Right ventricle myocardium superior (tissue), 1 donor: Measurements from ENCODE around the gene OTOA. TPM values are rescaled to one million over a fixed set of nuclear protein-coding genes. Genes with fewer than 3 reads are reported as not detected.
"Not testable (repeated sequence)": the region's sequence is repeated elsewhere in the genome, so short reads cannot be mapped to it uniquely, and the experiment has no call there.

ENCODE experiments used
- ATAC-seq: fragments of 200-7000 bp; cut with Tn5 transposase; one replicate; pipeline ENCODE4 v1.9.1; 2020; ENCODE audit warnings: mild to moderate bottlenecking; ENCODE audit not compliant: poor library complexity
- DNase-seq: peaks from one replicate; pipeline ENCODE4 v3.0.0-alpha.2; 2020
- intact Hi-C: fragments of 100-400 bp; cut with DNase I; formaldehyde crosslinking; loops from one replicate; pipeline ENCODE4 v1.11.2; 2022
- total RNA-seq: library from RNA; stranded (reverse); fragmentation: NEBNext Ultra II Directional; extraction: Animal tissue kit (Norgen Biotek cat#: 25700); gene quantifications from one replicate; pipeline ENCODE4 v1.2.1, GENCODE V29; 2021
- donor health status: DM: no; HTN: yes; CAD: no; lungs with severe emphysema.

The OTOA gene
- total RNA-seq, 1 donor from 2014 or later, result not detected

DNA sequence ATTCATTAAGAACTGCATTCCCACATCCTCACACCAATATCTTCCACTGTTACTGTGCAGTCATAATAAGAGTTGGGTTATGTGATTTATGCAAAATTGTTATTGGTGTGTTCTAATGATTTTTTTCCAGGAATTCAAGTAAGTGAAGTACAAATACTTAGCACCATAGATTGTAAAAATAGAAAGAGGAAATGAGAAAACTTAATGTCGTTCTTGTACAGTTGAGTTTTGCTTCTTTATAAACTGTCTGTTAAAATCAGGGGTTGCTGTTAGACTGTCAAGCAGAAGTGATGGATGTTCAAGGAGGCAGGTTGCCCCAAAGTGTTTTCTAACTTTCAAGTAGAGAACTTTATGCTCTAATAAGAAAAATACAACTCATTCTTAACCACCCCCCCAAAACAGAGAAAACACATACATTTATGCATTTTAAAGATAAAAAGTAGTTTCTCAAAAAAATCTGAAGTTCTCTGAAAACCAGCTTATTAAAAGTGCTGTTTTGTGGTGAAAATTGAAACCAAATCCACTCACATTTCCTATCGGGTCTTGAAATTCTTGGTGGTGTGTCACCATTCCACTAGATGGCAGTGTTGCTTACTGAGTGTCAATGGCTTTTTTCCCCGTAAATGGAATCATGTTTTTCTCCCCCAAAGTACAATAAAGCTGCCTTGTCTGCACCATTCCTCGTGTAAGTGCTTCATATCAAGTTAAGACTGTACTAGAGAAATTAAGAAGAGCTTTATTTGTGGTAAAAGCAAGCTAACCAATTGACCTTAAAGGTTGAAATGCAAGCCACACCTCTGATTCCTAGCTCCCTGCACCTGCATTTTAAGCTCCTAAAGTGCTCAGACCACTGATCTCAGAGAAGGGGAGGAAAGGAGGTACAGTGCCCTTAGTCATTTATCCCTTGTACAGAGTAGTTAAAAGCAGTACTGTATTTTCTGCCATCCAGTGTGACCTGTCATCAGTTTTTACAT lies 6.7 kb upstream of the OTOA start:
- DNase-seq (no peak), ATAC-seq (no peak)
- intact Hi-C loops, result loop anchor here (5.0 kb wide), 1 partner anchor 50 kb away; no protein-coding TSS in a partner anchor

- intact Hi-C loops, result loop anchor here (5.0 kb wide), 1 partner anchor 48 kb away; no protein-coding TSS in a partner anchor
- ATAC-seq (no peak), DNase-seq (no peak)
These were observed 4.6 kb upstream of the OTOA start for GRCh38 chr16:21659124-21659523.

- DNase-seq, result no peak
- intact Hi-C loops, result no loop called here
- ATAC-seq, result no peak
These were observed 1.2 kb downstream of the OTOA start for GRCh38 chr16:21664801-21665492.

DNA sequence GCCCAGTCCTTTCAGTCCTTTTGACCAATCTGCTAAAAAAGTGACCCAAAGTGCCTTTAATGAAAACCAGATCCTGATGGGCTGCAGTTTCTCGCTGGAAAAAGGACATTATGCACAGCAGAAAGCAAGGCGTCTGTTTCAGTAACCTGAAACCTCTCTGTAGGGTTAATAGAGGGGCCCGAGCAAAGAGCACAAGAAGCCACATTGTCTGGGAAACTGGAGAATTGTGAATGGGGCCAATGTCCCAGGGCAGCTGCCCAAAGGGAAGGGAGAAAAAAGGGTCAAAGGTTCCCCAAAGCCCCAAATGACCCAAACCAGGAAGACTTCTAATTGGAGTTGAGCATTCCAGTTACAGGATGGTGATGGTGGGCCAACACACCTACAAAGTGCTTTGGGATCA lies 3.0 kb downstream of the OTOA start:
- no peak for ATAC-seq
- intact Hi-C loops, result no loop called here
- DNase-seq, result no peak

GRCh38 chr16:21667575-21667974 lies 3.8 kb downstream of the OTOA start:
- DNase-seq, result no peak
- intact Hi-C loops, result no loop called here

GRCh38 chr16:21673469-21673868 lies 9.7 kb downstream of the OTOA start:
- ATAC-seq, result no peak
- DNase-seq, result no peak
- intact Hi-C loops, result no loop called here

More at GRCh38 chr16:21667575-21667974, 3.8 kb downstream of the OTOA start:
- no peak for ATAC-seq

DNA sequence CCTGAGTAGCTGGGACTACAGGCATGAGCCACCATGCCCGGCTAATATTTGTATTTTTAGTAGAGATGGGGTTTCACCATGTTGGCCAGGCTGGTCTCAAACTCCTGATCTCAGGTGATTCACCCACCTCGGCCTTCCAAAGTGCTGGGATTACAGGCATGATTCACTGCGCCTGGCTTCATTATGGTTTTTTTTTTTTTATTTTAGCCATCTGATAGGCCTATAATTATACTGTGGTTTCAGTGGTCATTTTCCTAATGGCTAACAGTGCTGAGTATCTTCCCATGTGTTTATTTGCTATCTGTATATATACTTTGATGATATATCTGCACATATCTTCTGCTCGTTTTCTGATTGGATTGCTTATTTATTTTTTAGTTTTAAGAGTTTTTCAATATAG lies 10.7 kb downstream of the OTOA start:
- ATAC-seq, intact Hi-C loops, DNase-seq: not testable (repeated sequence)

GRCh38 chr16:21680714-21681113 lies 16.9 kb downstream of the OTOA start:
- DNase-seq, ATAC-seq, intact Hi-C loops: not testable (repeated sequence)

DNA sequence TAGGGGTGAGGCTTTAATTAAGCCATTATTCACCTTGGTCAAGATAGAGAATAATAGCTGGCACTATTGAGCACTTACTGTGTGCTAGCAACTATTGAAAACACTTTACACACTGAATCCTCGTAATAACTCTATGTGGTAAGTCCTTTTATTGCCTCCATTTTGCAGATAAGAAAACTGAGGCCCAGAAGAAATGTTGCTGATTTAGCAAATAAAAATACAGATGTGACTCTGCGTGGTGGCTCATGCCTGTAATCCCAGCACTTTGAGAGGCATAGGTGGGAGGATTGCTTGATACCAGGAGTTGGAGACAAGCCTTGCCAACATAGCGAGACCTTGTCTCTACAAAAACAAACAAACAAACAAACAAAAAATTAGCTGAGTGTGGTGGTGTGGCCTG lies 19.4 kb downstream of the OTOA start:
- ATAC-seq, result no peak
- intact Hi-C loops, result no loop called here

GRCh38 chr16:21684199-21684598 lies 20.4 kb downstream of the OTOA start:
- ATAC-seq (no peak), DNase-seq (no peak)
- intact Hi-C loops, result no loop called here

More for the DNA sequence above, 19.4 kb downstream of the OTOA start:
- no peak for DNase-seq

GRCh38 chr16:21685034-21685455 lies 21.3 kb downstream of the OTOA start:
- ATAC-seq (no peak), DNase-seq (no peak)
- intact Hi-C loops, result no loop called here

DNA sequence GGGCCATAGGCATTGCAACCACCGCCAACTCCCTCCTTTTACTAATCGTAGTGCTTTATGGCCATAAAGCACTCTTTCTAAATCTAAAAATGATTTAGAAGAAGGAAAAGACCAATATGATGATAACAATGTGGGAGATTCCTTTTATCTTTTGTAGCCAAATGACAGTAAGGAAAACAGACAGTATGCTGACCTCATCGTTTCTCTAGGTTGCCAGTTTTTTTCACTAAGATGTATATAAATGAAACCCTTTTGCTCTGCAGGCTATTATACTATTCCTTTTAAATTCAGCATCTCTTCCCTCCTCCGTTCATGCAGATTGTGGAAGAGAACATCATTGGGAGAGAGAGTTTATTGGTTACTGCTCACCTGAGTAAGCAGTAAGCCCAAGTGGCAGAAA lies 25.3 kb downstream of the OTOA start:
- ATAC-seq, result no peak
- no peak for DNase-seq
- intact Hi-C loops, result no loop called here

DNA sequence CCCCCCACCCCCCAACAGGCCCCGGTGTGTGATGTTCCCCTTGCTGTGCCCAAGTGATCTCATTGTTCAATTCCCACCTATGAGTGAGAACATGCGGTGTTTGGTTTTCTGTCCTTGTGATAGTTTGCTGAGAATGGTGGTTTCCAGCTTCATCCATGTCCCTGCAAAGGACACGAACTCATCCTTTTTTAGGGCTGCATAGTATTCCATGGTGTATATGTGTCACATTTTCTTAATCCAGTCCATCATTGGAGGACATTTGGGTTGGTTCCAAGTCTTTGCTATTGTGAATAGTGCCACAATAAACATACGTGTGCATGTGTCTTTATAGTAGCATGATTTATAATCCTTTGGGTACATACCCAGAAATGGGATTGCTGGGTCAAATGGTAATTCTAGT lies 27.2 kb downstream of the OTOA start:
- DNase-seq, intact Hi-C loops, ATAC-seq: not testable (repeated sequence)

- DNase-seq (no peak), ATAC-seq (no peak)
- intact Hi-C loops, result no loop called here
These were observed 30.8 kb downstream of the OTOA start for GRCh38 chr16:21694609-21695008.

- intact Hi-C loops, result no loop called here
- DNase-seq, result no peak
- ATAC-seq, result no peak
These were observed 33.3 kb downstream of the OTOA start for GRCh38 chr16:21697032-21697431.

DNA sequence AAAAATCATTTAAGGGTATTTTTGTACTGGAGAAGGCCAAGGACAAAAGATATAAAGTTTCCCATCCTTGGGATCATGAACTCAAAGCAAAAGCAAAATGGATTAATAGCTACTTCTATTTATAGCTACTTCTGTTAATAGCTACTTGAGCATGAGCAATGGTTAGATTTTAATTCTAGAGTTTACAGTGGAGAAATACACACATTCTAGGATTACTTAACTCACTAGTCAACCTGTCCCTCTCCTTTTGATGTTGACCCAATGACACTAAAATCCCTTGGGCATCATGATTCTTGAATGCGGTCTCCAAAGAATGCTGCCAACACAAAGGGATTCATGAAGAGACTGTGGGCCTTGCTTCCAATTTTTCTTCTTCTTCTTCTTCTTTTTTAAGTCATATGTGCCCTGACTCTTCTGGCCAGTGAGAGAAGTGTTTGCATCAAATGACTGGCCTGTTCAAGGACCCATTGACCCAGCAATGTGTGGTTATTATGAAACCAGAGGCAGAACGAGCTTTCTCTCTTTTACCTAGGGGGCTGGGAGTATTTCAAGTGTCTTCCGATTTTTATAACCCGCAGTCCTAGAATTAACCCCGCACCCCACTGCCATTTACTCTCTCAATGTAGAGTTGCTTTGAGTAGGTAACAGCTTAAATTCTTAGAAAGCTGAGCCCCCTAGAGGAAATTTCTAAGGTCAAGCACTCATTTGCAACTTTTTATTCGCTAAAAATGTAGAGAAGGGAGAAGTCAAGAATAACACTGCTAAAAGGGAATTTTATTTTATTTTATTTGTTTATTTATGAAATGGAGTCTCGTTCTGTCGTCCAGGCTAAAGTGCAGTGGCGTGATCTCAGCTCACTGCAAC lies 34.6 kb downstream of the OTOA start:
- intact Hi-C loops, result no loop called here
- ATAC-seq (no peak), DNase-seq (no peak)

DNA sequence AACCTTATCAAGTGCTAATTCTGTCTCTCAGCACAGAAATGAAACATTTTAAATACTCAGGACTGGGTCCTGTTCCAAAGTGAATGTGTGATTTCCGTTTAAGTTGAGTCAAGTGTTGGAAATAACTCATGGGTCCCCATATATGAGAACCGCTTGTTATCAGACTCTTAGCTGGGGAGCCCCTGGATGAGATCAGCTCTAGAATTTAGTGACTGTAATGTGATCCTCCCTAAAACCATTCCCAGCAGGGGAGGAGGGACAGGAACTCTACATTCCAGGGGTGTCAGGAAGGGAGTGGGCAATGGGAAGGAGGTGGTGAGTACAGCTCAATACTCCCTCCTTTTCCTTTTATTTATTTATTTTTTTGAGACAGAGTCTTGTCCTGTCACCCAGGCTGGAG lies 37.5 kb downstream of the OTOA start:
- ATAC-seq, result no peak
- intact Hi-C loops, result no loop called here

DNA sequence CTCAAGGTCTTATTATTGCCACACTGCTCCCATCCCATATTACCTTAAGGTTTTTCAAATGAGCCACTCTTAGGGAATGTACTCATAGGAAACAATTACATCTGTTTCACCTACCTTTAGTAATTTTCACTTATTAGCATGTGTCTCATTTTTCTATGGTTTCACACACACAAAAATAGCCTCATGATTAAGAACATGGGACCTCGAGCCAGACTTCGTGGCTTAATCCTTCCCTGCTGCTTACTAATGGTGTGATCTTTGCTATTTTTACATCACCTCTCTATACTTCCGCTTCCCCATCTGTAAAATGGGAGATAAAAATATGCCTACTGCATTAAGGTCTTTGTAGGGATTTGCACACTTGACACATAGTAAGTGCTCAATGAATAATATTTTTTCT lies 38.5 kb downstream of the OTOA start:
- intact Hi-C loops, result no loop called here
- no peak for DNase-seq

More for the DNA sequence above, 37.5 kb downstream of the OTOA start:
- DNase-seq, result no peak

DNA sequence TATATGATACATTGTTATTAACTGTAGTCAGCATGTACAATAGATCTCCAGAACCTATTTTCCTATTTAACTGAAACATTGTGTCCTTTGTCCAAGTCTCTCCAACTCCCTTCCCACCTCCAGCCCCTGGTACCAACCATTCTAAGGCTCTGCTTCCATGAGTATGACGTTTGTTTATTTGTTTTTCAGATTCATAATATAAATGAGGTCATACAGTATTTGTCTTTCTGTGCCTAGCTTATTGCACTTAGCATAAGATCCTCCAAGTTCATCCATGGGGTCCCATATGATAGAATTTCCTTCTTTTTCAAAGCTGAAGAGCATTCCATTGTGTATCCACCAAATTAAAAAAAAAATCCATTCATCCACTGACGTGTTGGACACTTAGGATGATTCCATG lies 39.4 kb downstream of the OTOA start:
- intact Hi-C loops, result no loop called here

More for the DNA sequence above, 38.5 kb downstream of the OTOA start:
- no peak for ATAC-seq

More for the DNA sequence above, 39.4 kb downstream of the OTOA start:
- DNase-seq (no peak), ATAC-seq (no peak)
